Activated CD8-positive, alpha-beta memory T cell treated with anti-CD3 and anti-CD28 coated beads, Interleukin-2, amount 10 ng/mL, durations not matched to agents 7 days and 5 days (primary cell): ENCODE data around the gene SORBS1. TPM values are rescaled to one million over a fixed set of nuclear protein-coding genes. Genes with fewer than 3 reads are reported as not detected.

ENCODE experiments used
- ATAC-seq: fragments of 150-1000 bp; cut with Tn5 transposase; one replicate; pipeline ENCODE4 v1.10.0; 2021; ENCODE audit warnings: moderate library complexity
- CTCF ChIA-PET: fragments of 350-600 bp; sonication (Branson Sonifier 250); formaldehyde crosslinking; loops from one replicate; lab custom pipeline; 2021; ENCODE audit warnings: antibody characterized with exemption; lab: Charles Lee
- DNase-seq: peaks from one replicate; pipeline ENCODE4 v3.0.0-alpha.2; 2020
- H3K27ac Mint-ChIP-seq: one replicate; pipeline ENCODE4 v1.8.0; 2021; ENCODE audit warnings: mild to moderate bottlenecking, mixed read lengths
- H3K27me3 Mint-ChIP-seq: one replicate; pipeline ENCODE4 v1.8.0; 2021; ENCODE audit warnings: mixed read lengths
- H3K36me3 Mint-ChIP-seq: one replicate; pipeline ENCODE4 v1.8.0; 2021; ENCODE audit warnings: mild to moderate bottlenecking, mixed read lengths
- H3K4me1 Mint-ChIP-seq: one replicate; pipeline ENCODE4 v1.8.0; 2021; ENCODE audit warnings: mixed read lengths
- H3K4me3 Mint-ChIP-seq: one replicate; pipeline ENCODE4 v1.8.0; 2021; ENCODE audit warnings: mild to moderate bottlenecking, moderate library complexity, mixed read lengths
- H3K9me3 Mint-ChIP-seq: one replicate; pipeline ENCODE4 v1.8.0; 2022; ENCODE audit warnings: low read depth, mixed read lengths
- total RNA-seq, 2 experiments: library from RNA; stranded (reverse); gene quantifications; one replicate each; pipeline ENCODE4 v1.2.3, GENCODE V29; 2021

Gene SORBS1
- total RNA-seq, 2 experiments from 2014 or later, result 0.47 to 0.89 TPM

- no peak for DNase-seq
- Mint-ChIP-seq H3K36me3 (no peaks in the 10 kb centered on the region), H3K9me3 (no peaks in the 10 kb centered on the region), H3K27me3 (peaks cover 18% of the 10 kb centered on the region), H3K4me3 (no peak overlapping the region), H3K27ac (no peak overlapping the region), H3K4me1 (peaks cover 8% of the 10 kb centered on the region)
- no peak for ATAC-seq
- CTCF ChIA-PET, result interaction anchor here (1.3 to 7.6 kb wide), 2 partner anchors 14 to 26 kb away, joined by 6 to 47 read pairs; no protein-coding TSS in a partner anchor
Observed at GRCh38 chr10:95389176-95389575, 172.0 kb downstream of the SORBS1 start.

- H3K27ac Mint-ChIP-seq, result no peak overlapping the region
Observed at GRCh38 chr10:95388539-95388938, 172.6 kb downstream of the SORBS1 start.

GRCh38 chr10:95388109-95388471 is 173.1 kb downstream of the SORBS1 start:
- Mint-ChIP-seq H3K9me3 (no peaks in the 10 kb centered on the region), H3K27ac (no peak overlapping the region), H3K27me3 (peaks cover 22% of the 10 kb centered on the region), H3K4me1 (peaks cover 2% of the 10 kb centered on the region), H3K36me3 (no peaks in the 10 kb centered on the region), H3K4me3 (no peak overlapping the region)
- no peak for ATAC-seq
- DNase-seq, result no peak
- CTCF ChIA-PET, result interaction anchor here (1.1 to 7.6 kb wide), 2 partner anchors 13 to 17 kb away, joined by 3 to 47 read pairs; no protein-coding TSS in a partner anchor

More at GRCh38 chr10:95388539-95388938, 172.6 kb downstream of the SORBS1 start:
- Mint-ChIP-seq H3K4me1 (peaks cover 3% of the 10 kb centered on the region), H3K36me3 (no peaks in the 10 kb centered on the region), H3K27me3 (peaks cover 21% of the 10 kb centered on the region), H3K9me3 (no peaks in the 10 kb centered on the region), H3K4me3 (no peak overlapping the region)
- ATAC-seq (no peak), DNase-seq (no peak)
- CTCF ChIA-PET, result interaction anchor here (1.1 to 7.6 kb wide), 3 partner anchors 13 to 26 kb away, joined by 3 to 47 read pairs (median 6); no protein-coding TSS in a partner anchor

GRCh38 chr10:95384011-95384704 is 177.0 kb downstream of the SORBS1 start:
- CTCF ChIA-PET, result interaction anchor here (1.5 to 7.6 kb wide), 2 partner anchors 9 to 46 kb away, joined by 3 to 47 read pairs; no protein-coding TSS in a partner anchor
- Mint-ChIP-seq H3K4me1 (peaks cover 2% of the 10 kb centered on the region), H3K4me3 (no peak overlapping the region), H3K9me3 (no peaks in the 10 kb centered on the region), H3K27me3 (peaks cover 28% of the 10 kb centered on the region), H3K36me3 (no peaks in the 10 kb centered on the region), H3K27ac (no peak overlapping the region)
- no peak for DNase-seq
- ATAC-seq, result no peak

- Mint-ChIP-seq H3K36me3 (no peaks in the 10 kb centered on the region), H3K4me1 (peaks cover 2% of the 10 kb centered on the region), H3K27ac (no peak overlapping the region), H3K27me3 (peaks cover 28% of the 10 kb centered on the region), H3K9me3 (no peaks in the 10 kb centered on the region), H3K4me3 (no peak overlapping the region)
- no peak for ATAC-seq
- CTCF ChIA-PET, result no interaction called here
- no peak for DNase-seq
Observed at GRCh38 chr10:95382596-95382995, 178.6 kb downstream of the SORBS1 start.

GRCh38 chr10:95382174-95382573 is 179.0 kb downstream of the SORBS1 start:
- Mint-ChIP-seq H3K4me3 (no peak overlapping the region), H3K9me3 (no peaks in the 10 kb centered on the region)
- CTCF ChIA-PET, result no interaction called here

GRCh38 chr10:95377950-95378349 is 183.2 kb downstream of the SORBS1 start:
- no peak for DNase-seq
- Mint-ChIP-seq H3K36me3 (no peaks in the 10 kb centered on the region), H3K27ac (no peak overlapping the region), H3K4me1 (peaks cover 7% of the 10 kb centered on the region), H3K27me3 (peaks cover 30% of the 10 kb centered on the region), H3K4me3 (no peak overlapping the region), H3K9me3 (no peaks in the 10 kb centered on the region)
- CTCF ChIA-PET, result interaction anchor here (0.6 to 8.3 kb wide), 4 partner anchors 15 to 545 kb away, joined by 3 to 82 read pairs (median 4); no protein-coding TSS in a partner anchor
- no peak for ATAC-seq

More at GRCh38 chr10:95382174-95382573, 179.0 kb downstream of the SORBS1 start:
- DNase-seq, result no peak
- no peak overlapping the region for H3K27ac Mint-ChIP-seq
- no peaks in the 10 kb centered on the region for H3K36me3 Mint-ChIP-seq
- H3K4me1 Mint-ChIP-seq, result peaks cover 2% of the 10 kb centered on the region
- ATAC-seq, result no peak
- peaks cover 25% of the 10 kb centered on the region for H3K27me3 Mint-ChIP-seq

- ATAC-seq, result no peak
- H3K9me3 Mint-ChIP-seq, result no peaks in the 10 kb centered on the region
- H3K4me1 Mint-ChIP-seq, result peaks cover 7% of the 10 kb centered on the region
- H3K27ac Mint-ChIP-seq, result no peak overlapping the region
- CTCF ChIA-PET, result interaction anchor here (0.7 to 8.3 kb wide), 23 partner anchors 11 to 318 kb away, joined by 3 to 82 read pairs (median 4); partner anchors contain the start of gene TCTN3
- no peak for DNase-seq
- H3K4me3 Mint-ChIP-seq, result no peak overlapping the region
- H3K27me3 Mint-ChIP-seq, result peaks cover 45% of the 10 kb centered on the region
- no peaks in the 10 kb centered on the region for H3K36me3 Mint-ChIP-seq
Observed at GRCh38 chr10:95375418-95375817, 185.8 kb downstream of the SORBS1 start.

- DNase-seq, result peak; percentile 85
- no peaks in the 10 kb centered on the region for H3K9me3 Mint-ChIP-seq
- H3K27me3 Mint-ChIP-seq, result peaks cover 46% of the 10 kb centered on the region
- no peak overlapping the region for H3K4me3 Mint-ChIP-seq
- H3K4me1 Mint-ChIP-seq, result peaks cover 7% of the 10 kb centered on the region
- peak; percentile 96 for ATAC-seq
- H3K36me3 Mint-ChIP-seq, result no peaks in the 10 kb centered on the region
- CTCF ChIA-PET, result interaction anchor here (0.7 to 8.3 kb wide), 26 partner anchors 12 to 319 kb away, joined by 3 to 82 read pairs (median 4); partner anchors contain the start of gene TCTN3
- H3K27ac Mint-ChIP-seq, result no peak overlapping the region
Observed at GRCh38 chr10:95374597-95375209, 186.5 kb downstream of the SORBS1 start.

GRCh38 chr10:95373660-95374059 is 187.5 kb downstream of the SORBS1 start:
- H3K4me1 Mint-ChIP-seq, result peaks cover 7% of the 10 kb centered on the region
- H3K36me3 Mint-ChIP-seq, result no peaks in the 10 kb centered on the region
- DNase-seq (no peak), ATAC-seq (no peak)
- peaks cover 52% of the 10 kb centered on the region for H3K27me3 Mint-ChIP-seq
- H3K9me3 Mint-ChIP-seq, result no peaks in the 10 kb centered on the region
- no peak overlapping the region for H3K27ac Mint-ChIP-seq
- CTCF ChIA-PET, result interaction anchor here (0.9 to 8.3 kb wide), 16 partner anchors 11 to 262 kb away, joined by 3 to 82 read pairs (median 8); no protein-coding TSS in a partner anchor
- no peak overlapping the region for H3K4me3 Mint-ChIP-seq

- Mint-ChIP-seq H3K9me3 (no peaks in the 10 kb centered on the region), H3K36me3 (no peaks in the 10 kb centered on the region), H3K4me3 (no peak overlapping the region), H3K27ac (no peak overlapping the region), H3K4me1 (no peaks in the 10 kb centered on the region), H3K27me3 (peaks cover 41% of the 10 kb centered on the region)
- no peak for ATAC-seq
- CTCF ChIA-PET, result interaction anchor here (1.2 to 11.8 kb wide), 12 partner anchors 12 to 230 kb away, joined by 3 to 246 read pairs (median 5); no protein-coding TSS in a partner anchor
- no peak for DNase-seq
Observed at GRCh38 chr10:95364342-95364741, 196.8 kb downstream of the SORBS1 start.

- Mint-ChIP-seq H3K4me3 (no peak overlapping the region), H3K9me3 (no peaks in the 10 kb centered on the region), H3K27ac (no peak overlapping the region), H3K4me1 (no peaks in the 10 kb centered on the region), H3K27me3 (peaks cover 32% of the 10 kb centered on the region), H3K36me3 (no peaks in the 10 kb centered on the region)
- CTCF ChIA-PET, result interaction anchor here (0.6 to 11.8 kb wide), 28 partner anchors 9 to 229 kb away, joined by 3 to 246 read pairs (median 5); no protein-coding TSS in a partner anchor
- peak; percentile 63 for DNase-seq
- peak; percentile 78 for ATAC-seq
Observed at GRCh38 chr10:95363303-95363912, 197.8 kb downstream of the SORBS1 start.
